GM23338 (cell line): ENCODE results near the gene EXOC6B. TPM values are rescaled to one million over a fixed set of nuclear protein-coding genes. Genes with fewer than 3 reads are reported as not detected.

ENCODE experiments used
- CREB1 ChIP-seq: fragments of 250-450 bp; sonication (Bioruptor Pico); IDR thresholded peaks from 2 replicates; pipeline ENCODE4 v1.5.0; 2020; ENCODE audit warnings: low read depth, mild to moderate bottlenecking, moderate library complexity
- EZH2 ChIP-seq: fragments of 200-600 bp; sonication (generic); IDR thresholded peaks from one replicate; pipeline ENCODE4 v1.8.0; 2017; ENCODE audit warnings: antibody characterized with exemption, mild to moderate bottlenecking, low read depth; ENCODE audit not compliant: unreplicated experiment
- EZH2phosphoT487 ChIP-seq: fragments of 200-600 bp; sonication (generic); IDR thresholded peaks from one replicate; pipeline ENCODE4 v1.8.1; 2018; ENCODE audit warnings: antibody characterized with exemption; ENCODE audit not compliant: unreplicated experiment
- JUNB ChIP-seq: IDR thresholded peaks from one replicate; pipeline ENCODE4 v1.6.1; 2016; ENCODE audit warnings: antibody characterized with exemption; ENCODE audit not compliant: unreplicated experiment
- POLR2AphosphoS5 ChIP-seq: IDR thresholded peaks from 2 replicates; pipeline ENCODE4 v1.6.1; 2016; ENCODE audit warnings: antibody characterized with exemption, low read depth
- STAT1 ChIP-seq: IDR thresholded peaks from one replicate; pipeline ENCODE4 v1.6.1; 2016; ENCODE audit warnings: antibody characterized with exemption; ENCODE audit not compliant: unreplicated experiment
- polyA plus RNA-seq: library from polyadenylated mRNA; unstranded; fragments of >200 nt; fragmentation: Nextera tagmentation; extraction: Ambion mirVana; gene quantifications from 2 replicates; pipeline ENCODE4 v1.2.1, GENCODE V29; 2016
- total RNA-seq: library from RNA; depleted of rRNA; stranded (reverse); fragments of >200 nt; shearing (Covaris generic); gene quantifications from 2 replicates; pipeline ENCODE4 v1.2.3, GENCODE V29; 2014
- TF ChIP-seq, protein P1 (sequence below): fragments of 250-450 bp; sonication (Bioruptor Pico); IDR thresholded peaks from 2 replicates; pipeline ENCODE4 v1.5.0; 2020; ENCODE audit warnings: mild to moderate bottlenecking, moderate library complexity
- TF ChIP-seq, protein P2 (sequence below): IDR thresholded peaks from one replicate; pipeline ENCODE4 v1.6.1; 2018; ENCODE audit warnings: antibody characterized with exemption; ENCODE audit not compliant: unreplicated experiment

Gene EXOC6B
- total and polyA plus RNA-seq, 2 experiments from 2014 or later: 7.2 to 45.9 TPM

DNA sequence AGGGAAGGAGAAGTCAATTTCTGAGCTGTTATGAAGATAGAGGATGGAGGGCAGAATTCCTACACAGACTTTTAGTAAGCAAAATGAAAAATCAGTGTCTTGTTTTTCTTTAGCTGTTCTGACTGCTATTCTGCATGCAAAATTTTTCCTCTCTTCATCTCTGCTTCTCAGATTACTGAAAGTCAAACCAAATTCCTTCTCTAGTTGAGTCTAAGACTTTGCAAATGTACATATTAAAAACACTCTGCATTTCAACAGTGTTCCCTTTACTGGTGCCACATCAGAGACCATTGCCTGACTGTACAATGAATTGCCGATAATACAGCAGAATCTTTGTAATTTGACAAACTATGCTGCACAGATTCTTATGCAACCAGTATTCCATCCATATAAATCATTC lies 198.8 kb downstream of the EXOC6B start (continued):
- TF ChIP-seq, protein P1, sequence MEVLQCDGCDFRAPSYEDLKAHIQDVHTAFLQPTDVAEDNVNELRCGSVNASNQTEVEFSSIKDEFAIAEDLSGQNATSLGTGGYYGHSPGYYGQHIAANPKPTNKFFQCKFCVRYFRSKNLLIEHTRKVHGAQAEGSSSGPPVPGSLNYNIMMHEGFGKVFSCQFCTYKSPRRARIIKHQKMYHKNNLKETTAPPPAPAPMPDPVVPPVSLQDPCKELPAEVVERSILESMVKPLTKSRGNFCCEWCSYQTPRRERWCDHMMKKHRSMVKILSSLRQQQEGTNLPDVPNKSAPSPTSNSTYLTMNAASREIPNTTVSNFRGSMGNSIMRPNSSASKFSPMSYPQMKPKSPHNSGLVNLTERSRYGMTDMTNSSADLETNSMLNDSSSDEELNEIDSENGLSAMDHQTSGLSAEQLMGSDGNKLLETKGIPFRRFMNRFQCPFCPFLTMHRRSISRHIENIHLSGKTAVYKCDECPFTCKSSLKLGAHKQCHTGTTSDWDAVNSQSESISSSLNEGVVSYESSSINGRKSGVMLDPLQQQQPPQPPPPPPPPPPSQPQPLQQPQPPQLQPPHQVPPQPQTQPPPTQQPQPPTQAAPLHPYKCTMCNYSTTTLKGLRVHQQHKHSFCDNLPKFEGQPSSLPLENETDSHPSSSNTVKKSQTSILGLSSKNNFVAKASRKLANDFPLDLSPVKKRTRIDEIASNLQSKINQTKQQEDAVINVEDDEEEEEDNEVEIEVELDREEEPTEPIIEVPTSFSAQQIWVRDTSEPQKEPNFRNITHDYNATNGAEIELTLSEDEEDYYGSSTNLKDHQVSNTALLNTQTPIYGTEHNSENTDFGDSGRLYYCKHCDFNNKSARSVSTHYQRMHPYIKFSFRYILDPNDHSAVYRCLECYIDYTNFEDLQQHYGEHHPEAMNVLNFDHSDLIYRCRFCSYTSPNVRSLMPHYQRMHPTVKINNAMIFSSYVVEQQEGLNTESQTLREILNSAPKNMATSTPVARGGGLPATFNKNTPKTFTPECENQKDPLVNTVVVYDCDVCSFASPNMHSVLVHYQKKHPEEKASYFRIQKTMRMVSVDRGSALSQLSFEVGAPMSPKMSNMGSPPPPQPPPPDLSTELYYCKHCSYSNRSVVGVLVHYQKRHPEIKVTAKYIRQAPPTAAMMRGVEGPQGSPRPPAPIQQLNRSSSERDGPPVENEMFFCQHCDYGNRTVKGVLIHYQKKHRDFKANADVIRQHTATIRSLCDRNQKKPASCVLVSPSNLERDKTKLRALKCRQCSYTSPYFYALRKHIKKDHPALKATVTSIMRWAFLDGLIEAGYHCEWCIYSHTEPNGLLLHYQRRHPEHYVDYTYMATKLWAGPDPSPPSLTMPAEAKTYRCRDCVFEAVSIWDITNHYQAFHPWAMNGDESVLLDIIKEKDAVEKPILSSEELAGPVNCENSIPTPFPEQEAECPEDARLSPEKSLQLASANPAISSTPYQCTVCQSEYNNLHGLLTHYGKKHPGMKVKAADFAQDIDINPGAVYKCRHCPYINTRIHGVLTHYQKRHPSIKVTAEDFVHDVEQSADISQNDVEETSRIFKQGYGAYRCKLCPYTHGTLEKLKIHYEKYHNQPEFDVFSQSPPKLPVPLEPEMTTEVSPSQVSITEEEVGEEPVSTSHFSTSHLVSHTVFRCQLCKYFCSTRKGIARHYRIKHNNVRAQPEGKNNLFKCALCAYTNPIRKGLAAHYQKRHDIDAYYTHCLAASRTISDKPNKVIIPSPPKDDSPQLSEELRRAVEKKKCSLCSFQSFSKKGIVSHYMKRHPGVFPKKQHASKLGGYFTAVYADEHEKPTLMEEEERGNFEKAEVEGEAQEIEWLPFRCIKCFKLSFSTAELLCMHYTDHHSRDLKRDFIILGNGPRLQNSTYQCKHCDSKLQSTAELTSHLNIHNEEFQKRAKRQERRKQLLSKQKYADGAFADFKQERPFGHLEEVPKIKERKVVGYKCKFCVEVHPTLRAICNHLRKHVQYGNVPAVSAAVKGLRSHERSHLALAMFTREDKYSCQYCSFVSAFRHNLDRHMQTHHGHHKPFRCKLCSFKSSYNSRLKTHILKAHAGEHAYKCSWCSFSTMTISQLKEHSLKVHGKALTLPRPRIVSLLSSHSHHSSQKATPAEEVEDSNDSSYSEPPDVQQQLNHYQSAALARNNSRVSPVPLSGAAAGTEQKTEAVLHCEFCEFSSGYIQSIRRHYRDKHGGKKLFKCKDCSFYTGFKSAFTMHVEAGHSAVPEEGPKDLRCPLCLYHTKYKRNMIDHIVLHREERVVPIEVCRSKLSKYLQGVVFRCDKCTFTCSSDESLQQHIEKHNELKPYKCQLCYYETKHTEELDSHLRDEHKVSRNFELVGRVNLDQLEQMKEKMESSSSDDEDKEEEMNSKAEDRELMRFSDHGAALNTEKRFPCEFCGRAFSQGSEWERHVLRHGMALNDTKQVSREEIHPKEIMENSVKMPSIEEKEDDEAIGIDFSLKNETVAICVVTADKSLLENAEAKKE: no peak
- TF ChIP-seq JUNB (no peak), EZH2 (no peak), STAT1 (no peak), CREB1 (CRISPR knock-in tag) (no peak), EZH2phosphoT487 (no peak), POLR2AphosphoS5 (no peak)
- TF ChIP-seq, protein P2, sequence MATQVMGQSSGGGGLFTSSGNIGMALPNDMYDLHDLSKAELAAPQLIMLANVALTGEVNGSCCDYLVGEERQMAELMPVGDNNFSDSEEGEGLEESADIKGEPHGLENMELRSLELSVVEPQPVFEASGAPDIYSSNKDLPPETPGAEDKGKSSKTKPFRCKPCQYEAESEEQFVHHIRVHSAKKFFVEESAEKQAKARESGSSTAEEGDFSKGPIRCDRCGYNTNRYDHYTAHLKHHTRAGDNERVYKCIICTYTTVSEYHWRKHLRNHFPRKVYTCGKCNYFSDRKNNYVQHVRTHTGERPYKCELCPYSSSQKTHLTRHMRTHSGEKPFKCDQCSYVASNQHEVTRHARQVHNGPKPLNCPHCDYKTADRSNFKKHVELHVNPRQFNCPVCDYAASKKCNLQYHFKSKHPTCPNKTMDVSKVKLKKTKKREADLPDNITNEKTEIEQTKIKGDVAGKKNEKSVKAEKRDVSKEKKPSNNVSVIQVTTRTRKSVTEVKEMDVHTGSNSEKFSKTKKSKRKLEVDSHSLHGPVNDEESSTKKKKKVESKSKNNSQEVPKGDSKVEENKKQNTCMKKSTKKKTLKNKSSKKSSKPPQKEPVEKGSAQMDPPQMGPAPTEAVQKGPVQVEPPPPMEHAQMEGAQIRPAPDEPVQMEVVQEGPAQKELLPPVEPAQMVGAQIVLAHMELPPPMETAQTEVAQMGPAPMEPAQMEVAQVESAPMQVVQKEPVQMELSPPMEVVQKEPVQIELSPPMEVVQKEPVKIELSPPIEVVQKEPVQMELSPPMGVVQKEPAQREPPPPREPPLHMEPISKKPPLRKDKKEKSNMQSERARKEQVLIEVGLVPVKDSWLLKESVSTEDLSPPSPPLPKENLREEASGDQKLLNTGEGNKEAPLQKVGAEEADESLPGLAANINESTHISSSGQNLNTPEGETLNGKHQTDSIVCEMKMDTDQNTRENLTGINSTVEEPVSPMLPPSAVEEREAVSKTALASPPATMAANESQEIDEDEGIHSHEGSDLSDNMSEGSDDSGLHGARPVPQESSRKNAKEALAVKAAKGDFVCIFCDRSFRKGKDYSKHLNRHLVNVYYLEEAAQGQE: no peak
